ENCODE results near the gene TMEM158. TPM values are rescaled to one million over a fixed set of nuclear protein-coding genes. Genes with fewer than 3 reads are reported as not detected.

TMEM158 gene
- total and polyA plus RNA-seq, 2 of the 8 experiments (the other 6 are each of a cell fraction or from before 2014, with no cell fraction given): 6.8 to 30.3 TPM

DNA sequence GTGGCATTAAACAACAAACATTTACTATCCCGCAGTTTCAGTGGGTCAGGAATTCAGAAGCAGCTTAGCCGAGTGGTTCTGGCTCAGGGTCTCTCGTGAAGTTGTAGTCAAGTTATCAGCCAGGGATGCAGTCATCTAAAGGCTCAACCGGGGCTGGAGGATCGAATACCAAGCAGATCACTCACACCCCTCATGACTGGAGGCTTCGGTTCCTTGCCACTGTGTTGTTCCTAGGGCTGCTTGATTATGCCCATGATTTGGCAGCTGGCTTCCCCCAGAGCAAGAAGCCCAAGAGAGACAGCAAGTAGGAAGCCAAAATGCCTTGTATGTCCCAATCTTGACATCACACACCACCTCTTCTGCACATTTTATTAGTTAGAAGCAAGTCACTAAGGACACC, 46.0 kb downstream of the TMEM158 start (continued):
- TF ChIP-seq, protein P1, sequence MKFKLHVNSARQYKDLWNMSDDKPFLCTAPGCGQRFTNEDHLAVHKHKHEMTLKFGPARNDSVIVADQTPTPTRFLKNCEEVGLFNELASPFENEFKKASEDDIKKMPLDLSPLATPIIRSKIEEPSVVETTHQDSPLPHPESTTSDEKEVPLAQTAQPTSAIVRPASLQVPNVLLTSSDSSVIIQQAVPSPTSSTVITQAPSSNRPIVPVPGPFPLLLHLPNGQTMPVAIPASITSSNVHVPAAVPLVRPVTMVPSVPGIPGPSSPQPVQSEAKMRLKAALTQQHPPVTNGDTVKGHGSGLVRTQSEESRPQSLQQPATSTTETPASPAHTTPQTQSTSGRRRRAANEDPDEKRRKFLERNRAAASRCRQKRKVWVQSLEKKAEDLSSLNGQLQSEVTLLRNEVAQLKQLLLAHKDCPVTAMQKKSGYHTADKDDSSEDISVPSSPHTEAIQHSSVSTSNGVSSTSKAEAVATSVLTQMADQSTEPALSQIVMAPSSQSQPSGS (IDR thresholded peaks at IDR 0.05; ENCODE audit: low read length): no peak
- TF ChIP-seq, protein P2, sequence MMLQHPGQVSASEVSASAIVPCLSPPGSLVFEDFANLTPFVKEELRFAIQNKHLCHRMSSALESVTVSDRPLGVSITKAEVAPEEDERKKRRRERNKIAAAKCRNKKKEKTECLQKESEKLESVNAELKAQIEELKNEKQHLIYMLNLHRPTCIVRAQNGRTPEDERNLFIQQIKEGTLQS (IDR thresholded peaks at IDR 0.05; ENCODE audit: insufficient read depth, low read depth, low read length): no peak
- TF ChIP-seq CREB1 (IDR thresholded peaks at IDR 0.05) (no peak), MAFK (IDR thresholded peaks at IDR 0.05; ENCODE audit: low read depth, low read length) (no peak), CTBP2 (IDR thresholded peaks at IDR 0.05; ENCODE audit: borderline replicate concordance, insufficient read depth, insufficient read length, low read length) (no peak), JUN (IDR thresholded peaks at IDR 0.05; ENCODE audit: low read depth, low read length) (no peak)

Measured in H1 (cell line).